HCT116 (cell line): ENCODE results near the gene PRPF40A. TPM values are rescaled to one million over a fixed set of nuclear protein-coding genes. Genes with fewer than 3 reads are reported as not detected.

Experiments
- ATAC-seq: fragments of 200-7000 bp; cut with Tn5 transposase; 2 replicates; pipeline ENCODE4 v1.9.1; 2020; ENCODE audit warnings: mild to moderate bottlenecking, moderate library complexity
- BruUV-seq: library from RNA; stranded (reverse); fragments of 400-500 nt; replicated peaks from 2 replicates; lab custom pipeline; 2021; lab: Mats Ljungman, UMichigan
- CTCF ChIA-PET: fragments of 300-600 bp; sonication (Branson Sonifier 250); formaldehyde crosslinking; loops from one replicate; lab custom pipeline; 2021; ENCODE audit warnings: antibody characterized with exemption; lab: Charles Lee
- POLR2A ChIA-PET: fragments of 300-600, 350-600 bp; sonication (Branson Sonifier 250); formaldehyde crosslinking; loops from one replicate; lab custom pipeline; 2021; ENCODE audit warnings: antibody characterized with exemption; lab: Charles Lee
- RAD21 ChIA-PET, 2 experiments: fragments of 300-600 bp; sonication (Branson Sonifier 250); formaldehyde crosslinking; loops; one replicate each; lab custom pipeline; 2023; ENCODE audit warnings: low total read pairs in 2 of 2; ENCODE audit not compliant: uncharacterized antibody in 2 of 2, unreplicated experiment in 2 of 2, low non-redundant PET in 1 of 2; lab: Charles Lee
- DNase-seq: peaks from one replicate; pipeline ENCODE4 v3.0.0-alpha.2; 2010; ENCODE audit warnings: low read depth, low spot score
- H2AFZ ChIP-seq: fragments of 200-600 bp; shearing (Covaris generic), sonication (generic); 2 replicates; pipeline ENCODE4 v1.6.1; 2017; ENCODE audit warnings: low read depth, mixed run types, mixed read lengths, antibody characterized with exemption, low read length; ENCODE audit not compliant: poor library complexity, severe bottlenecking
- H3K27ac ChIP-seq: 2 replicates; pipeline ENCODE4 v1.5.1; 2012; ENCODE audit warnings: low read depth, low read length
- H3K27me3 ChIP-seq: fragments of 200-600 bp; sonication (generic); 2 replicates; pipeline ENCODE4 v1.6.1; 2016; ENCODE audit warnings: mixed run types, low read length, mixed read lengths; ENCODE audit not compliant: insufficient read depth
- H3K36me3 ChIP-seq, 2 experiments: fragments of 200-500 bp in 1 of 2; fragments of 200-600 bp in 1 of 2; sonication (Bioruptor generic) in 1 of 2; sonication (generic) in 1 of 2; 2 replicates each; pipeline versions ENCODE4 v1.5.1 to v1.6.1; 2014 to 2016; ENCODE audit warnings: low read length in 2 of 2, inconsistent platforms in 1 of 2, mixed read lengths in 1 of 2, mixed run types in 1 of 2; ENCODE audit not compliant: insufficient read depth in 2 of 2, control insufficient read depth in 1 of 2
- H3K4me1 ChIP-seq, 2 experiments: fragments of 200-600 bp in 1 of 2; sonication (generic) in 1 of 2; 2 replicates each; pipeline versions ENCODE4 v1.5.1 to v1.6.1; 2012 to 2017; ENCODE audit warnings: low read length in 2 of 2, inconsistent platforms in 1 of 2, mild to moderate bottlenecking in 1 of 2, mixed read lengths in 1 of 2, mixed run types in 1 of 2, moderate library complexity in 1 of 2; ENCODE audit not compliant: insufficient read depth in 2 of 2, control insufficient read depth in 1 of 2
- H3K4me2 ChIP-seq: fragments of 200-600 bp; sonication (generic); 2 replicates; pipeline ENCODE4 v1.6.1; 2017; ENCODE audit warnings: mixed run types, low read length, mixed read lengths
- H3K4me3 ChIP-seq, 2 experiments: fragments of 200-600 bp in 1 of 2; sonication (generic) in 1 of 2; replicated peaks in 1 of 2; 2 replicates each; pipeline ENCODE4 v1.5.1; 2011 to 2016; ENCODE audit warnings: low read length in 2 of 2, control low read depth in 1 of 2, low read depth in 1 of 2, mild to moderate bottlenecking in 1 of 2, mixed read lengths in 1 of 2, mixed run types in 1 of 2
- H3K79me2 ChIP-seq: fragments of 200-600 bp; sonication (generic); 2 replicates; pipeline ENCODE4 v1.6.1; 2017; ENCODE audit warnings: mild to moderate bottlenecking, mixed run types, low read length, moderate library complexity, mixed read lengths; ENCODE audit not compliant: insufficient read depth
- H3K9ac ChIP-seq: fragments of 200-600 bp; sonication (generic); 2 replicates; pipeline ENCODE4 v1.6.1; 2016; ENCODE audit warnings: low read length, mixed read lengths
- H3K9me2 ChIP-seq: fragments of 200-600 bp; sonication (generic), shearing (Covaris generic); 2 replicates; pipeline ENCODE4 v1.6.1; 2017; ENCODE audit warnings: mixed run types, mild to moderate bottlenecking, moderate library complexity; ENCODE audit not compliant: insufficient read depth
- H3K9me3 ChIP-seq, 2 experiments: fragments of 200-500 bp in 1 of 2; fragments of 200-600 bp in 1 of 2; sonication (Bioruptor generic) in 1 of 2; sonication (generic) in 1 of 2; 2 replicates each; pipeline ENCODE4 v1.6.1; 2014 to 2017; ENCODE audit warnings: low read length in 2 of 2, mixed read lengths in 2 of 2, inconsistent platforms in 1 of 2, low read depth in 1 of 2, mild to moderate bottlenecking in 1 of 2, mixed run types in 1 of 2, moderate library complexity in 1 of 2; ENCODE audit not compliant: control insufficient read depth in 1 of 2, insufficient read depth in 1 of 2
- H4K20me1 ChIP-seq: fragments of 200-600 bp; sonication (generic), shearing (Covaris generic); 2 replicates; pipeline ENCODE4 v1.6.1; 2017; ENCODE audit warnings: mixed run types, mild to moderate bottlenecking, moderate library complexity; ENCODE audit not compliant: insufficient read depth
- FOSL1 ChIP-seq: IDR thresholded peaks from 2 replicates; pipeline ENCODE4 v1.6.1; 2012; ENCODE audit warnings: low read depth
- RAD21 ChIP-seq: IDR thresholded peaks from 2 replicates; pipeline ENCODE4 v1.6.1; 2012; ENCODE audit warnings: low read depth, mild to moderate bottlenecking
- SP1 ChIP-seq: IDR thresholded peaks from 2 replicates; pipeline ENCODE4 v1.6.1; 2012; ENCODE audit warnings: low read depth
- intact Hi-C: fragments of 100-400 bp; cut with micrococcal nuclease; formaldehyde crosslinking; loops from 2 replicates; pipeline ENCODE4 v1.10.0; 2022
- total RNA-seq: library from RNA; stranded (reverse); gene quantifications from one replicate; pipeline ENCODE4 v1.2.1, GENCODE V29; 2021; ENCODE audit not compliant: unreplicated experiment
- TF ChIP-seq, protein P1 (sequence below), 3 experiments: fragments of 200-600 bp in 1 of 3; sonication (generic) in 1 of 3; IDR thresholded peaks in 2 of 3; conservative IDR thresholded peaks in 1 of 3; 2 replicates each; pipeline ENCODE4 v1.5.1; 2012 to 2017; ENCODE audit warnings: low read depth in 2 of 3, low read length in 2 of 3, antibody characterized with exemption in 1 of 3, borderline replicate concordance in 1 of 3, control low read depth in 1 of 3, mild to moderate bottlenecking in 1 of 3, mixed read lengths in 1 of 3, mixed run types in 1 of 3, moderate library complexity in 1 of 3; ENCODE audit not compliant: insufficient read depth in 1 of 3
- TF ChIP-seq, protein P2 (sequence below): IDR thresholded peaks from 2 replicates; pipeline ENCODE4 v1.6.1; 2012

PRPF40A gene
- total RNA-seq, 1 experiment from 2014 or later = 171 TPM

DNA sequence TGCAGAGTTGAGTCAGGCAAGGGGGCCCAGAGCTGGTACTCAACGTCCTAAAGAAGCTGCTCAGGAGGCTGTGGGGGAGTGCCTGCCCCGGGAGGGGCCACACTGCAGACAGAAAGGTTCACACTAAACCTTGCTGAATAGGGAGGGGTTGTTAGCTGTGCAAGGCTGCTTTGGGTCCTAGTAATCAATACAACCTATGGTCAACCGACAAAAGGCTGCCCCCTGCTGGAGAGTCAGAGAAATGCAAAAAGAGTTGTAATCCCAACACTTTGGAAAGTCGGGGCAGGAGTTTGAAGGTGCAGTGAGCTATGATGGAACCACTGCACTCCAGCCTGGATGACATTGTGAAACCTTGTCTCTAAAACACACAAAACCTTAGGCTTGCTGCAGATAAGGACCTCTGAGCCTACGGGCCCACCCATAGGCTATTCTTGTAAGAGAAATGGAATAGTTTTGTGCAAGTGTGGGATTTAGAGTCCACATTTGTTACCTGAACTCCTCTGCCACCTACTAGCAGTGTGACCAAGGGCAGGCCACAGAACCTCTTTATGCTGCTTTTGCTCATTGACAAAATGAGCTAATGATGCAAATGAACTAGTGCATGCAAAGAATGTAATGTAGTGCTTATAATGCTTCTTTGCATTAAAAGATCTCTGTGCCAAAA lies 81.5 kb downstream of the PRPF40A start:
- no peaks in the 10 kb centered on the region for H3K9me3 ChIP-seq
- no peaks in the 10 kb centered on the region for H3K27me3 ChIP-seq
- TF ChIP-seq FOSL1 (no peak), RAD21 (peak; percentile 86)
- TF ChIP-seq, protein P1, sequence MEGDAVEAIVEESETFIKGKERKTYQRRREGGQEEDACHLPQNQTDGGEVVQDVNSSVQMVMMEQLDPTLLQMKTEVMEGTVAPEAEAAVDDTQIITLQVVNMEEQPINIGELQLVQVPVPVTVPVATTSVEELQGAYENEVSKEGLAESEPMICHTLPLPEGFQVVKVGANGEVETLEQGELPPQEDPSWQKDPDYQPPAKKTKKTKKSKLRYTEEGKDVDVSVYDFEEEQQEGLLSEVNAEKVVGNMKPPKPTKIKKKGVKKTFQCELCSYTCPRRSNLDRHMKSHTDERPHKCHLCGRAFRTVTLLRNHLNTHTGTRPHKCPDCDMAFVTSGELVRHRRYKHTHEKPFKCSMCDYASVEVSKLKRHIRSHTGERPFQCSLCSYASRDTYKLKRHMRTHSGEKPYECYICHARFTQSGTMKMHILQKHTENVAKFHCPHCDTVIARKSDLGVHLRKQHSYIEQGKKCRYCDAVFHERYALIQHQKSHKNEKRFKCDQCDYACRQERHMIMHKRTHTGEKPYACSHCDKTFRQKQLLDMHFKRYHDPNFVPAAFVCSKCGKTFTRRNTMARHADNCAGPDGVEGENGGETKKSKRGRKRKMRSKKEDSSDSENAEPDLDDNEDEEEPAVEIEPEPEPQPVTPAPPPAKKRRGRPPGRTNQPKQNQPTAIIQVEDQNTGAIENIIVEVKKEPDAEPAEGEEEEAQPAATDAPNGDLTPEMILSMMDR (IDR thresholded peaks at IDR 0.05 in 2 of 3, conservative IDR thresholded peaks at IDR 0.05 in 1 of 3; ENCODE audit: borderline replicate concordance in 1 of 3, insufficient read depth in 1 of 3, low read depth in 2 of 3, low read length in 2 of 3) = peak; percentile 71 to 88 (median 76)
- peak; percentile 83 for ATAC-seq
- H3K27ac ChIP-seq = no peak overlapping the region
- no peak overlapping the region for H3K4me3 ChIP-seq
- H3K9me2 ChIP-seq = no peaks in the 10 kb centered on the region
- ChIA-PET POLR2A (no interaction called here), RAD21 (interaction anchor here (1.0 to 1.4 kb wide), 3 partner anchors 454 to 460 kb away, joined by 3 to 5 read pairs (median 4); partner anchors contain the start of gene STAM2 (in 1 of the 2)), CTCF (interaction anchor here (0.6 to 2.8 kb wide), 16 partner anchors 8 to 599 kb away, joined by 3 to 13 read pairs (median 4); partner anchors contain the start of gene STAM2)
- H3K9ac ChIP-seq = no peak overlapping the region
- H4K20me1 ChIP-seq = no peaks in the 10 kb centered on the region
- no TSS peak for BruUV-seq
- H3K4me1 ChIP-seq = no peaks in the 10 kb centered on the region
- DNase-seq = peak; percentile 34
- intact Hi-C loops = loop anchor here (1.0 kb wide), 3 partner anchors 445 to 598 kb away; no protein-coding TSS in a partner anchor
- no peak overlapping the region for H3K4me2 ChIP-seq
- H2AFZ ChIP-seq = no peak overlapping the region
- H3K36me3 ChIP-seq = peaks cover under 1 to 11% of the 10 kb centered on the region in 2 experiments; a peak in 2 of 4 replicates
- no peaks in the 10 kb centered on the region for H3K79me2 ChIP-seq

DNA sequence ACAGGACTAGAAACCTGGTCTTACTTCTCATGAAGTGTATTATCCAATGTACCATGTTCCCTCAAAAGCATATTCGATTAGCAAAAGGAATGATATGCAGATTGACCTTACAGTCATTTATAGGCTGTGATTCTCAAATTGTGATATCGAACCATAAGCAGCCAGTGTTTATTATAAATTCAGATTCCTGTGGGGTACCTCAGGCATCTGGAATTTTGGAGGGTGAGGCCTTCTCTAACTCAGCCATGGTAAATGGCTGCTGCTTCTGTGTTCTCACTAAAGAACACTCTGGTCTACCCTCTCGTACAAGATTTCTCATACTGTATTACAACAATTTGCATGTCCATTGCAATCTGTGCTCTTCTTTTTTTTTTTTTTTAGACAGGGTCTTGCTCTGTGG lies 84.5 kb downstream of the PRPF40A start:
- Histone ChIP-seq H3K27ac (no peak overlapping the region), H3K4me2 (no peak overlapping the region), H3K9me3 (no peaks in the 10 kb centered on the region), H3K9me2 (no peaks in the 10 kb centered on the region), H2AFZ (no peak overlapping the region), H3K4me3 (no peak overlapping the region), H3K36me3 (peaks cover 0 to 13% of the 10 kb centered on the region in 2 experiments; a peak in 2 of 4 replicates), H3K27me3 (no peaks in the 10 kb centered on the region), H3K79me2 (no peaks in the 10 kb centered on the region), H3K4me1 (no peaks in the 10 kb centered on the region), H4K20me1 (no peaks in the 10 kb centered on the region), H3K9ac (no peak overlapping the region)
- DNase-seq = no peak
- ChIA-PET POLR2A (no interaction called here), RAD21 (no interaction called here), CTCF (no interaction called here)
- intact Hi-C loops = no loop called here
- BruUV-seq = no TSS peak
- no peak for ATAC-seq
- TF ChIP-seq SP1 = no peak
- TF ChIP-seq, protein P1 (IDR thresholded peaks at IDR 0.05 in 2 of 3, conservative IDR thresholded peaks at IDR 0.05 in 1 of 3; ENCODE audit: borderline replicate concordance in 1 of 3, insufficient read depth in 1 of 3, low read depth in 2 of 3, low read length in 2 of 3) = no peak
- TF ChIP-seq, protein P2, sequence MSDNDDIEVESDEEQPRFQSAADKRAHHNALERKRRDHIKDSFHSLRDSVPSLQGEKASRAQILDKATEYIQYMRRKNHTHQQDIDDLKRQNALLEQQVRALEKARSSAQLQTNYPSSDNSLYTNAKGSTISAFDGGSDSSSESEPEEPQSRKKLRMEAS = no peak
